Measurements from ENCODE around the gene KXD1.

The KXD1 gene

GRCh38 chr19:18577365-18577914 is 19.8 kb downstream of the KXD1 start:
- no peak for TF ChIP-seq CTCF (conservative IDR thresholded peaks at IDR 0.05; ENCODE audit: control insufficient read depth, insufficient read depth, low read depth, low read length)
- no peak overlapping the region for H3K4me3 ChIP-seq (ENCODE audit: control insufficient read depth, low read depth, low read length)
- DNase-seq (ENCODE audit: low read depth): no peak

GRCh38 chr19:18580311-18580710 is 22.6 kb downstream of the KXD1 start:
- TF ChIP-seq CTCF (conservative IDR thresholded peaks at IDR 0.05; ENCODE audit: control insufficient read depth, insufficient read depth, low read depth, low read length): no peak

GRCh38 chr19:18586306-18586705 is 28.6 kb downstream of the KXD1 start:
- TF ChIP-seq CTCF (conservative IDR thresholded peaks at IDR 0.05; ENCODE audit: control insufficient read depth, insufficient read depth, low read depth, low read length): no peak
- no peak overlapping the region for H3K4me3 ChIP-seq (ENCODE audit: control insufficient read depth, low read depth, low read length)

More at GRCh38 chr19:18580311-18580710, 22.6 kb downstream of the KXD1 start:
- no peak overlapping the region for H3K4me3 ChIP-seq (ENCODE audit: control insufficient read depth, low read depth, low read length)
- DNase-seq (ENCODE audit: low read depth): no peak

GRCh38 chr19:18587561-18587960 is 29.9 kb downstream of the KXD1 start:
- DNase-seq (ENCODE audit: low read depth): no peak
- H3K4me3 ChIP-seq (ENCODE audit: control insufficient read depth, low read depth, low read length): no peak overlapping the region
- TF ChIP-seq CTCF (conservative IDR thresholded peaks at IDR 0.05; ENCODE audit: control insufficient read depth, insufficient read depth, low read depth, low read length): no peak

More at GRCh38 chr19:18586306-18586705, 28.6 kb downstream of the KXD1 start:
- no peak for DNase-seq (ENCODE audit: low read depth)

- no peak for TF ChIP-seq CTCF (conservative IDR thresholded peaks at IDR 0.05; ENCODE audit: control insufficient read depth, insufficient read depth, low read depth, low read length)
- peak overlapping the region; percentile 66 for H3K4me3 ChIP-seq (ENCODE audit: control insufficient read depth, low read depth, low read length)
- DNase-seq (ENCODE audit: low read depth): no peak
Measured at GRCh38 chr19:18587962-18588610, 30.4 kb downstream of the KXD1 start.

GRCh38 chr19:18588611-18589379 is 31.1 kb downstream of the KXD1 start, which contains the start of gene REX1BD:
REX1BD (plus strand) TSS chr19:18588798; CDS start chr19:18588802, 4 bp downstream.
- DNase-seq (ENCODE audit: low read depth): peak; percentile 65
- peak; percentile 53 for TF ChIP-seq CTCF (conservative IDR thresholded peaks at IDR 0.05; ENCODE audit: control insufficient read depth, insufficient read depth, low read depth, low read length)
- H3K4me3 ChIP-seq (ENCODE audit: control insufficient read depth, low read depth, low read length): peak within 1 kb of the TSS; percentile 66
